HFFc6 (cell line): Measurements from ENCODE around the gene LCLAT1. TPM values are rescaled to one million over a fixed set of nuclear protein-coding genes. Genes with fewer than 3 reads are reported as not detected.
"Not testable (repeated sequence)": the region's sequence is repeated elsewhere in the genome, so short reads cannot be mapped to it uniquely, and the experiment has no call there.

Source experiments
- DNase-seq: peaks from one replicate; pipeline ENCODE4 v3.0.0-alpha.2; 2018
- H3K27ac Mint-ChIP-seq: 2 replicates; pipeline ENCODE4 v1.8.0; 2020; ENCODE audit warnings: mild to moderate bottlenecking, mixed read lengths
- H3K27me3 Mint-ChIP-seq: 2 replicates; pipeline ENCODE4 v1.8.0; 2021; ENCODE audit warnings: mild to moderate bottlenecking, moderate library complexity, mixed read lengths; ENCODE audit not compliant: insufficient read depth
- H3K36me3 Mint-ChIP-seq: 2 replicates; pipeline ENCODE4 v1.8.0; 2021; ENCODE audit warnings: low read depth, mixed read lengths
- H3K4me1 Mint-ChIP-seq: 2 replicates; pipeline ENCODE4 v1.8.0; 2020; ENCODE audit warnings: low read depth, mixed read lengths
- H3K4me3 Mint-ChIP-seq: 2 replicates; pipeline ENCODE4 v1.8.0; 2020; ENCODE audit warnings: mild to moderate bottlenecking, moderate library complexity, mixed read lengths
- H3K9me3 Mint-ChIP-seq: 2 replicates; pipeline ENCODE4 v1.8.0; 2020; ENCODE audit warnings: mild to moderate bottlenecking, mixed read lengths
- total RNA-seq, 6 experiments: library from RNA; stranded (reverse); fragmentation: NEBNext Ultra II Directional; extraction: Animal tissue kit (Norgen Biotek cat#: 25700); gene quantifications; 2 replicates in 1 of 6; 3 replicates in 5 of 6; pipeline ENCODE4 v1.2.3, GENCODE V29; 2021
- TF ChIP-seq, protein P1 (sequence below): fragments of 200-600 bp; sonication (generic); IDR thresholded peaks from 2 replicates; pipeline ENCODE4 v1.5.0; 2021; ENCODE audit warnings: antibody characterized with exemption, mild to moderate bottlenecking

The LCLAT1 gene
- total RNA-seq, 6 experiments from 2014 or later, result 21.0 to 27.0 (median 23.0) TPM

DNA sequence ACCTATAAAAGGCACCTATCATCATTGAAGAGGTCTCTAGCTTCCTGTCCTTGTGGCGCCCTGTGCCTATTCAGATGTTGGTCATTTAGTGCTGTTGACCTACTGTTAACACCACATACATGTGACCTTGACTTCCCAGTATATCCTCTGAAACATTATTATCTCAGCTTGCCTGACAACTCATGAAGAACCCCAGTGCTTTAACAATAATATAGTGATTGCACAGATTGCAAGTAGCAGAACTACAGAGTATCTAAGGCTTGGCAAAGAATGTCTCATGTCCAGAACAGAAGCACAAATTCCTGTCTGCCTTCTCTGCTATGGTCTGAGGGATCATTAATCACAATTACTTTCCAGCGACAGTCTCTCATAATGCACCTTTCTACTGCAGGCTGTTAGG, 165.3 kb downstream of the LCLAT1 start:
- no peak overlapping the region for H3K27ac Mint-ChIP-seq
- DNase-seq, result no peak
- H3K9me3 Mint-ChIP-seq, result no peaks in the 10 kb centered on the region
- TF ChIP-seq, protein P1, sequence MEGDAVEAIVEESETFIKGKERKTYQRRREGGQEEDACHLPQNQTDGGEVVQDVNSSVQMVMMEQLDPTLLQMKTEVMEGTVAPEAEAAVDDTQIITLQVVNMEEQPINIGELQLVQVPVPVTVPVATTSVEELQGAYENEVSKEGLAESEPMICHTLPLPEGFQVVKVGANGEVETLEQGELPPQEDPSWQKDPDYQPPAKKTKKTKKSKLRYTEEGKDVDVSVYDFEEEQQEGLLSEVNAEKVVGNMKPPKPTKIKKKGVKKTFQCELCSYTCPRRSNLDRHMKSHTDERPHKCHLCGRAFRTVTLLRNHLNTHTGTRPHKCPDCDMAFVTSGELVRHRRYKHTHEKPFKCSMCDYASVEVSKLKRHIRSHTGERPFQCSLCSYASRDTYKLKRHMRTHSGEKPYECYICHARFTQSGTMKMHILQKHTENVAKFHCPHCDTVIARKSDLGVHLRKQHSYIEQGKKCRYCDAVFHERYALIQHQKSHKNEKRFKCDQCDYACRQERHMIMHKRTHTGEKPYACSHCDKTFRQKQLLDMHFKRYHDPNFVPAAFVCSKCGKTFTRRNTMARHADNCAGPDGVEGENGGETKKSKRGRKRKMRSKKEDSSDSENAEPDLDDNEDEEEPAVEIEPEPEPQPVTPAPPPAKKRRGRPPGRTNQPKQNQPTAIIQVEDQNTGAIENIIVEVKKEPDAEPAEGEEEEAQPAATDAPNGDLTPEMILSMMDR, result no peak
- H3K4me3 Mint-ChIP-seq, result no peak overlapping the region
- H3K36me3 Mint-ChIP-seq, result no peaks in the 10 kb centered on the region
- H3K27me3 Mint-ChIP-seq, result no peaks in the 10 kb centered on the region; the same call in none of the 2 replicates
- no peaks in the 10 kb centered on the region for H3K4me1 Mint-ChIP-seq

DNA sequence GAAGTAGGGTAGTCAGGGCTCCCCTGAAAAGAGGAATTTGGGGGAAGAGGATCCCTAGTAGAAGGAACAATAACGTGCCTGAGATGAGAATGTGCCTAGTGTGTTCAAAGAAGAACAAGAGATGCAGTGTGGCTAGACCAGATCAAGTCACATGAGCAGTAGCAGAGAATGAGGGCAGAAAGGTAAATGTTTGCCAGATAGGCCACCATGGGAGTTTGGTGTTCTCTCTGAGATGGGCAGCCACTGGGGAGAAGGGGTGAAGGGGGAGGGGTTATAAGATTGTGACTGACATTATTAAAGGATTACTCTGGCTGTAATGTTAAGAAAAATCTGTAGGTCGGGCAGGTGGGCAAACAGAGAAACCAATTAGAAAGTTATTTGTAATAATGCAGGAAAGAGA, 166.0 kb downstream of the LCLAT1 start:
- Mint-ChIP-seq H3K27ac (no peak overlapping the region), H3K27me3 (no peaks in the 10 kb centered on the region; the same call in 1 of the 2 replicates), H3K9me3 (no peaks in the 10 kb centered on the region), H3K4me3 (no peak overlapping the region), H3K4me1 (no peaks in the 10 kb centered on the region), H3K36me3 (no peaks in the 10 kb centered on the region)
- TF ChIP-seq, protein P1, result no peak
- DNase-seq, result no peak

DNA sequence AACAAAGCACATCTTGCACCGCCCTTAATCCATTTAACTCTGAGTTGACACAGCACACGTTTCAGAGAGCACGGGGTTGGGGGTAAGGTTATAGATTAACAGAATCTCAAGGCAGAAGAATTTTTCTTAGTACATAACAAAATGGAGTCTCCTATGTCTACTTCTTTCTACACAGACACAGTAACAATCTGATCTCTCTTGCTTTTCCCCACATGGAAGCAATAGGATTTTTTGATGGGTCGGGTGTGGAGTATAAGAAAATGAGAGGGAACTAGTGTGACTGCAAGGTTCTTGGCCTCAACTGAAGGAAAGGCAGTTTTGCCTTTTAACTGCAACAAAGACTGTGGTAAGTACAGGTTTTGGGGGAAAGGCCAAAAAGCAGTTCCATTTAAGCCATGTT, 167.2 kb downstream of the LCLAT1 start:
- DNase-seq, H3K9me3 Mint-ChIP-seq, H3K4me3 Mint-ChIP-seq, H3K36me3 Mint-ChIP-seq, H3K27ac Mint-ChIP-seq, H3K27me3 Mint-ChIP-seq, H3K4me1 Mint-ChIP-seq: not testable (repeated sequence)

DNA sequence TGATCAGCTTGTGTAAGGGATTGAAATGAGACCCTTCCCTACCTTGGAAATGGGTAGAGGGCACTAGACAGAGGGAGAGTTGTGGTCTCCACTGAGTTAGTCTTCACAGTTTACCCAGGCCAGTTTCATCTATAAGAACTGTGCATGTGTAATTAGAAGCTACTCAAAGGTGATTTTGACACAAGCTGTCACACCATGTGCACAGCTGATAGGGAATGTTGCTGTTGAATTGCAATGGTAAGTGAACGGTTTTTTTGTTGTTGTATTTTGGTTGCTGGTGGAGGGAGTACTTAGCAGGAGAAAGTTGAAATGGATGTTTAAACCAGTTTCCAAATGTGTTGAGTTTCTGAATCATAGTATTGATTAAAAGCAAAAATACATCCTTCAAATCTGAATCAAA, 168.9 kb downstream of the LCLAT1 start:
- H3K27me3 Mint-ChIP-seq, result no peaks in the 10 kb centered on the region; the same call in 1 of the 2 replicates
- H3K36me3 Mint-ChIP-seq, result no peaks in the 10 kb centered on the region
- DNase-seq, result no peak
- H3K4me1 Mint-ChIP-seq, result no peaks in the 10 kb centered on the region
- H3K4me3 Mint-ChIP-seq, result no peak overlapping the region
- TF ChIP-seq, protein P1, result no peak
- no peak overlapping the region for H3K27ac Mint-ChIP-seq
- H3K9me3 Mint-ChIP-seq, result no peaks in the 10 kb centered on the region

DNA sequence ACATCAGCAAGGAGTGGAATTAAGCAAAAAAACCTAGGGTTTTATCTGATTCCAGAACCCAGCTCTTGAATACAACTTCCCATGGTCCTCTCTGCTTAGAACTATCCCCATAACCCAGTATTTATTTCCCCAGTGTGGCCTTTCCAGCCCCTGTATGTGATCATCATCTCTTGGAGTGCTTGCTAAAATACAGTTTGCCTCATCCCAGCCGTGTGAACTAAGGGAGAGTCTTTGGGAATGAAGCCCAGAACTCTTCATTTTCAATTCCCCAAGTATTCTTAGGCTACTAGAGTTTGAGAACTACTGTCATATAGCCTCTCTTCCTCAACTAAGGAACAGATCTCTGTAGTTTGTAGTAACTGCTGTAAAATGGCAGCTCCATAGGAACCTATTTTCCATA, 173.1 kb downstream of the LCLAT1 start:
- DNase-seq, result no peak
- Mint-ChIP-seq H3K9me3 (no peaks in the 10 kb centered on the region), H3K27ac (no peak overlapping the region), H3K27me3 (no peaks in the 10 kb centered on the region), H3K36me3 (peaks cover 5% of the 10 kb centered on the region), H3K4me1 (no peaks in the 10 kb centered on the region), H3K4me3 (no peak overlapping the region)
- TF ChIP-seq, protein P1, result no peak

DNA sequence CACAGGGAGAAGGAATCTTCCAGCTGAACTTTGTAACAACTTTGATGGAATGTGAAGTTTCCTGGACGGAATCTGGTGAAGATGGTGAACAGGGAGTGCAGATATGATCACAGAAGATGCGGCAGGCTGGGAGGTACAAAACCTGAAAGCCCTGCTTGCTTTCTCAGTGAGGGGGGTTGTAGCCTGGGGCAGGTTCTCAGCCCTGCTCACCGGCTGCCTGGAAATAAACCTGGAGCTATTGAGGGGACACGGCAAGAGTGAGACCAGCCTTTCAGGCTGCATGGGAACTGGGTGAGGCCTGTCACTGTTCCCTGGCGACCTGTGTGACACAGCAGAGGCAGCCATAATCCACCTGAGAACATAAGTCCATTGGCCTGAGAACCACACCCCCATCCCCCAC, 174.8 kb downstream of the LCLAT1 start:
- no peak for DNase-seq
- Mint-ChIP-seq H3K9me3 (no peaks in the 10 kb centered on the region), H3K27ac (no peak overlapping the region), H3K4me1 (no peaks in the 10 kb centered on the region), H3K36me3 (peaks cover 5% of the 10 kb centered on the region), H3K4me3 (no peak overlapping the region), H3K27me3 (no peaks in the 10 kb centered on the region)
- TF ChIP-seq, protein P1, result no peak
